H1 (cell line): ENCODE results near the gene TGFBR1. TPM values are rescaled to one million over a fixed set of nuclear protein-coding genes. Genes with fewer than 3 reads are reported as not detected.

Experiments
- ATF2 ChIP-seq: IDR thresholded peaks from 2 replicates; pipeline ENCODE4 v1.6.1; 2012; ENCODE audit warnings: low read length, inconsistent platforms
- BACH1 ChIP-seq: IDR thresholded peaks from 2 replicates; pipeline ENCODE4 v1.6.1; 2012; ENCODE audit warnings: low read length, improper control_type of control experiment
- CBX5 ChIP-seq: fragments of 300-800, 300-1000 bp; sonication (generic); IDR thresholded peaks from 2 replicates; pipeline ENCODE4 v1.7.1; 2016; ENCODE audit warnings: antibody characterized with exemption, low read length, low read depth
- CBX8 ChIP-seq: fragments of 300-800, 300-1000 bp; sonication (generic); IDR thresholded peaks from 2 replicates; pipeline ENCODE4 v1.7.1; 2016; ENCODE audit warnings: low read depth, low read length, borderline replicate concordance
- CHD7 ChIP-seq: fragments of 300-600 bp; sonication (generic); IDR thresholded peaks from 2 replicates; pipeline ENCODE4 v1.7.1; 2012; ENCODE audit warnings: low read length, moderate library complexity, mild to moderate bottlenecking, inconsistent platforms; ENCODE audit not compliant: insufficient replicate concordance
- SP1 ChIP-seq: IDR thresholded peaks from 2 replicates; pipeline ENCODE4 v1.6.1; 2011; ENCODE audit warnings: low read depth, low read length
- polyA plus RNA-seq, 7 experiments: library from polyadenylated mRNA; depleted of rRNA in 3 of 7; stranded (reverse) in 5 of 7; unstranded in 2 of 7; fragments of >200 nt in 5 of 7; fragments of 200-250 nt in 2 of 7; gene quantifications; 1 replicate in 5 of 7; 2 replicates in 1 of 7; 4 replicates in 1 of 7; pipeline versions ENCODE4 v1.2.1 to v1.2.3, GENCODE V29; 2011 to 2013; ENCODE audit warnings: missing spikeins in 2 of 7, mixed read lengths in 2 of 7
- total RNA-seq: library from RNA; stranded (reverse); fragmentation: NEBNext Ultra II Directional; extraction: Animal tissue kit (Norgen Biotek cat#: 25700); gene quantifications from 2 replicates; pipeline ENCODE4 v1.2.1, GENCODE V29; 2021

TGFBR1 gene
- total and polyA plus RNA-seq, 2 of the 8 experiments (the other 6 are each of a cell fraction or from before 2014, with no cell fraction given): 16.8 to 52.4 TPM

- TF ChIP-seq CBX8 (no peak), SP1 (no peak), CHD7 (no peak), CBX5 (no peak), ATF2 (no peak), BACH1 (no peak)
Measured at GRCh38 chr9:99104459-99105151, at the start of gene TGFBR1 (continued).
